Measurements from ENCODE around the gene DIAPH1.

Gene DIAPH1

DNA sequence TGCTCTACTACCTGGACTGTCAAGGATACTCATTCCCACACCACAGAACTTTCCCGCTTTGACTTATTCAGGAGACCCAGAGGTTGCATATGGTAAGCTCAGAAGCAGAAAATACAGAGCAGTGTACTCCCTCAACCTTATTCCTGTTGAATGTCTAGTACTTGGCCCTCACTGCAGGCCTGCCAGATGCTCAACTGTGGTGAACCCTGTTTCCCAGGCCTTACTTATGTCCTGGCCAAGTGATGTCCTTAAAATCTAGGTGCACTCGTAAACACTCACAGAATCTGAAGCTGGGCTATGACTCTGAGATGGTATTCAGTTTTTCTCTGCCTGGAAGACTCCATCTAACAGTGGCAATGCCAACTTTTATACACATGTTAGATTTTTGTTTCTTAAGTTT is 21.0 kb downstream of the DIAPH1 start:
- TF ChIP-seq, protein P1, sequence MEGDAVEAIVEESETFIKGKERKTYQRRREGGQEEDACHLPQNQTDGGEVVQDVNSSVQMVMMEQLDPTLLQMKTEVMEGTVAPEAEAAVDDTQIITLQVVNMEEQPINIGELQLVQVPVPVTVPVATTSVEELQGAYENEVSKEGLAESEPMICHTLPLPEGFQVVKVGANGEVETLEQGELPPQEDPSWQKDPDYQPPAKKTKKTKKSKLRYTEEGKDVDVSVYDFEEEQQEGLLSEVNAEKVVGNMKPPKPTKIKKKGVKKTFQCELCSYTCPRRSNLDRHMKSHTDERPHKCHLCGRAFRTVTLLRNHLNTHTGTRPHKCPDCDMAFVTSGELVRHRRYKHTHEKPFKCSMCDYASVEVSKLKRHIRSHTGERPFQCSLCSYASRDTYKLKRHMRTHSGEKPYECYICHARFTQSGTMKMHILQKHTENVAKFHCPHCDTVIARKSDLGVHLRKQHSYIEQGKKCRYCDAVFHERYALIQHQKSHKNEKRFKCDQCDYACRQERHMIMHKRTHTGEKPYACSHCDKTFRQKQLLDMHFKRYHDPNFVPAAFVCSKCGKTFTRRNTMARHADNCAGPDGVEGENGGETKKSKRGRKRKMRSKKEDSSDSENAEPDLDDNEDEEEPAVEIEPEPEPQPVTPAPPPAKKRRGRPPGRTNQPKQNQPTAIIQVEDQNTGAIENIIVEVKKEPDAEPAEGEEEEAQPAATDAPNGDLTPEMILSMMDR (IDR thresholded peaks at IDR 0.05; ENCODE audit: borderline replicate concordance, control extremely low read depth, extremely low read depth, insufficient read depth, missing control alignments) = no peak
- DNase-seq (ENCODE audit: low spot score) = no peak
- in situ Hi-C loops (cut with MboI; ENCODE audit: low sequenced_read_pairs, unreplicated experiment) = no loop called here

DNA sequence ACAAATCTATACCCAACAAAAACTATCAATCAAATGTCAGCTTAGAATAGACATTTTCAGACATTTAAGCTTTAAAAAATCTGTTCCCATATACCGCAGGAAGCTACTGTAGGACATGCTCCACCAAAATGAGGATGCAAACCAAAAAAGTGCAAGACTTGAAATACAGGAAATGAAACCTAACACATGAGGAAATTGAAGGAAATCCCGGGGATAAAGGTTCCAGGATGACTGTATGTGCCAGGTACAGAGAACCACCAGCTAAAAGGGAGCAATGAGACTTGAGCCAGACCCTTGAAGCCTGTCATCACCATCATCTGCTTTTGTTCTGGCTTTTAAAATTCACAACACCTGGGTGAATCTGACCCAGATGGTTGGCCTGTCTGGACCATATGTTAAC is 21.4 kb downstream of the DIAPH1 start:
- TF ChIP-seq, protein P1 (IDR thresholded peaks at IDR 0.05; ENCODE audit: borderline replicate concordance, control extremely low read depth, extremely low read depth, insufficient read depth, missing control alignments) = no peak
- in situ Hi-C loops (cut with MboI; ENCODE audit: low sequenced_read_pairs, unreplicated experiment) = no loop called here
- no peak for DNase-seq (ENCODE audit: low spot score)

DNA sequence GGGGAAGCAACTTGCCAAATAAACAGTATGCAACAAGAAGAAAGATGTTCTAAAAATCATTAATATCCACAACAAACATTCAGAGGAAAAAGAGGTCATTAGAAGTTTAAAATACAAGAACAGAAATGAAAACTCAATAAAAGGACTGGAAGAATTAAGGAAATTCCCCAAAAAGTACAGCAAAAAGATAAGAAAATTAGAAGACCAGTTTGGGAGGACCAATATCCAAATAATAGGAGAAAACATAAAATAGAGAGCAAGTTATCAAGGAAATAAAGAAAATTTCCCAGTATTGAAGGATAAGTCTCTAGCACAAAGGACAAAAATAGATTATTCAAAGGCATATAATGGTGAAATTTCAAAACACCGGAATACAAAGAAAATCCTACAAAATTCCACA is 21.9 kb downstream of the DIAPH1 start:
- DNase-seq (ENCODE audit: low spot score) = no peak
- TF ChIP-seq, protein P1 (IDR thresholded peaks at IDR 0.05; ENCODE audit: borderline replicate concordance, control extremely low read depth, extremely low read depth, insufficient read depth, missing control alignments) = no peak
- in situ Hi-C loops (cut with MboI; ENCODE audit: low sequenced_read_pairs, unreplicated experiment) = no loop called here

DNA sequence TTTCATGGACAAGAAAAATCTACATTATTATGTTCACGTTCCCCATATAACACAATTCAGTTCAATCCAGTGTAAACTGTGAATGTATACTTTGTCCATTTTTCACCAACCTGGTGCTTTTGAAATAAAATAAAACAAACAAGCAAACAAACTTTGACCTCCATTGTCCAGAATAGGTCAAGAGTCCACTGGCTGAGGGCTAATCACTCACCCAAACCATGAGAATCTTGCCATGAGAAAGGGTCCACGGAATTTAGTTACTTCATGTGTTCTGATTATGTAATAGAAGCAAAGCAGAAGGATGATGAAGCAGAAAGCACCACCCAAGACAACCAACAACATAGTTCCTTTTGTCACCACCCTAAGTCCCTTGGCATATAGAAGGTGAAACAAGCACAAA is 28.7 kb downstream of the DIAPH1 start:
- in situ Hi-C loops (cut with MboI; ENCODE audit: low sequenced_read_pairs, unreplicated experiment) = no loop called here

DNA sequence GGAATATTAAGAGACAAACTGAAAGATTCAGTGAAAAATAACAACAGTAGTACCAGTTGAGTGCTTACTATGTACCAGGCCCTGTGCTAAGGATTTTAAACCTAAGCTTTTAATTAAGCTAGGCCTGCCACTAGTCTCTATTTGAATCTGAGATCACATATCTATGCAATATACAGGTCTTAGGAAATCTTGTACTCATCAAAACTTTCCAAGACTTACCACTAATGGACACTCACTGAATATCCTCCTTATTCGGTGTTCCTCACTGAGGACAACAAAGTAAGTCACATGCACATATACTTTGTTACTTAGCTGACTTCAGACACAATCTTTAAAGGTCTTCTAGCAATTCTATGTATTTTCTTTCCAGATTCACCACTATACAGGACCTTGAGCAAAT is 32.6 kb downstream of the DIAPH1 start:
- TF ChIP-seq, protein P1 (IDR thresholded peaks at IDR 0.05; ENCODE audit: borderline replicate concordance, control extremely low read depth, extremely low read depth, insufficient read depth, missing control alignments) = no peak
- in situ Hi-C loops (cut with MboI; ENCODE audit: low sequenced_read_pairs, unreplicated experiment) = no loop called here
- no peak for DNase-seq (ENCODE audit: low spot score)

More for the DNA sequence above, 28.7 kb downstream of the DIAPH1 start:
- DNase-seq (ENCODE audit: low spot score) = no peak
- TF ChIP-seq, protein P1 (IDR thresholded peaks at IDR 0.05; ENCODE audit: borderline replicate concordance, control extremely low read depth, extremely low read depth, insufficient read depth, missing control alignments) = no peak

DNA sequence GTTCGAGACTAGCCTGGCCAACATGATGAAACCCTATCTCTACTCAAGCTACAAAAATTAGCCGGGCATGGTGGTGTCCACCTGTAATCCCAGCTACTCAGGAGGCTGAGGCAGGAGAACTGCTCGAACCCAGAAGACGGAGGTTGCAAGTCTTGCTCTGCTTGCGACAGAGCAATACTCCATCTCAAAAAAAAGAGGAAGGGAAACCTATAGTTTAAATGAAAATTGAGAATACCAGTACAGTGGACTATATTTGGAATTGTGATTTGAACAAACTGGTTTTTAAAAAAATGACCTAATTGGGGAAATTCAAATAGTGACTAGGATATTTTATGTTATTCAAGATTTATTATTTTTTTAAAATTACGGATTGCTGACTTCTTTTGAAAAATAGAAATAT is 33.2 kb downstream of the DIAPH1 start:
- no peak for DNase-seq (ENCODE audit: low spot score)
- TF ChIP-seq, protein P1 (IDR thresholded peaks at IDR 0.05; ENCODE audit: borderline replicate concordance, control extremely low read depth, extremely low read depth, insufficient read depth, missing control alignments) = no peak
- in situ Hi-C loops (cut with MboI; ENCODE audit: low sequenced_read_pairs, unreplicated experiment) = no loop called here

DNA sequence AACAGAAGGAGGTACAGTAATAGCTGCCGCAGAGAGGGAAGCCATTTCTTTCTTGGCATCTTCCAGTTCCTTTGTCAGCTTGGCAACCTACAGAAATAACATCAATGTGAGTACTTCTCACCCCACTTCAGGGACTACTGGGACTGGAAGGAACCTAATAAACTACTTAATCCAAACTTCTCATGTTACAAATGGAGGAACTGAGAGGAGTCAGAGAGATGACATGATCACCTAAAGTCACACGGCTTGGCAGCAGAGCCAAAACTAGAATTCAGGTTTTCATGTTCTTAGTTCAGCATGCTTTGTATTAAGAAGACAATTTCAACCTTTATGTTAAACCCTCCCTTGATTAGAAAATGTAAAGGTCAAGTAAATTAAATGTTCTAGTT is 44.7 kb downstream of the DIAPH1 start:
- in situ Hi-C loops (cut with MboI; ENCODE audit: low sequenced_read_pairs, unreplicated experiment) = no loop called here
- DNase-seq (ENCODE audit: low spot score) = no peak
- TF ChIP-seq, protein P1 (IDR thresholded peaks at IDR 0.05; ENCODE audit: borderline replicate concordance, control extremely low read depth, extremely low read depth, insufficient read depth, missing control alignments) = no peak
